Tibial artery (tissue), 4 donors: ENCODE results near the gene CKLF.
A peak's percentile ranks its signal among the peaks of the same experiment; 100 is the strongest.

ENCODE experiments used
- DNase-seq, 2 donors: peaks; one replicate each; pipeline ENCODE4 v3.0.0-alpha.2; 2019
- H3K27ac ChIP-seq, 2 donors: fragments of 200-600 bp; sonication (generic) in 1 of 2; 1 replicate in 1 of 2; 2 replicates in 1 of 2; pipeline ENCODE4 v1.5.1; 2018 to 2019; ENCODE audit warnings: mild to moderate bottlenecking in 1 of 2
- H3K27me3 ChIP-seq, 2 donors: fragments of 200-600 bp; sonication (generic) in 1 of 2; one replicate each; pipeline versions ENCODE4 v1.5.1 to v1.6.0; 2016 to 2019
- H3K36me3 ChIP-seq, 3 donors: fragments of 200-600 bp; sonication (generic) in 2 of 3; one replicate each; pipeline ENCODE4 v1.5.1; 2016 to 2019; ENCODE audit warnings: mild to moderate bottlenecking in 2 of 3
- H3K4me1 ChIP-seq, 4 donors: fragments of 200-600 bp; sonication (generic) in 2 of 4; 1 replicate in 3 of 4; 2 replicates in 1 of 4; pipeline ENCODE4 v1.5.1; 2016 to 2019
- H3K4me3 ChIP-seq, 2 donors: fragments of 200-600 bp; sonication (generic) in 1 of 2; 1 replicate in 1 of 2; 2 replicates in 1 of 2; pipeline ENCODE4 v1.5.1; 2018 to 2019; ENCODE audit warnings: mild to moderate bottlenecking in 2 of 2
- H3K9me3 ChIP-seq, 3 donors: fragments of 200-600 bp; sonication (generic) in 1 of 3; one replicate each; pipeline ENCODE4 v1.5.1; 2016 to 2019
- intact Hi-C: fragments of 100-400 bp; cut with DNase I; formaldehyde crosslinking; loops from one replicate; pipeline ENCODE4 v1.15.0; 2023; ENCODE audit warnings: low total_unique reads
- TF ChIP-seq, protein P1 (sequence below), 2 experiments: fragments of 200-600 bp in 1 of 2; fragments of 450-650 bp in 1 of 2; IDR thresholded peaks; one replicate each; pipeline ENCODE4 v1.5.1; 2017 to 2019; ENCODE audit warnings: antibody characterized with exemption in 2 of 2, mild to moderate bottlenecking in 1 of 2, moderate library complexity in 1 of 2

Gene CKLF

DNA sequence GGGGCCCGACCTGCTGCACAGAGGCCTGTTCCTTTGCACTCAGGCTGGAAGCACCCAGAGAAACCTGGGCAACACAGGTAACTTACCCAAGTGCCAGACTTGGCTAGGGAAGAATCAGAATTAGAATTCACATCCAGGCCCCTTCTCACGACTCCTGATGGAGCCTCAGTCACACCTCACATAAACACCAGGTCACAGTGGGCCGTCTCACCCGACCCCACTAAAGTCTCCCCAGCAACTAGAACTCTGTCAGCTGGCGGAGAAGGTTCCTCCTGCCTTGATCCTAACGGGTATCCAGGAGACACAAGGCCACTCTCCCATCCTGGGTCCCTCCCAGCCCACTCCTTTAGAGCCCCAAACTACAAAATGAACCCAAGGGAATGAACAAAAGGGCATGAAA is 8.8 kb upstream of the CKLF start:
- Histone ChIP-seq H3K4me1 (peaks cover 0 to 17% (median 12%) of the 10 kb centered on the region in 4 donors), H3K27me3 (no peaks in the 10 kb centered on the region), H3K9me3 (no peaks in the 10 kb centered on the region), H3K4me3 (no peak overlapping the region), H3K27ac (no peak overlapping the region), H3K36me3 (peaks cover 6 to 78% (median 18%) of the 10 kb centered on the region in 3 donors)
- intact Hi-C loops: loop anchor here (10.0 kb wide), 1 partner anchor 331 kb away; no protein-coding TSS in a partner anchor
- TF ChIP-seq, protein P1, sequence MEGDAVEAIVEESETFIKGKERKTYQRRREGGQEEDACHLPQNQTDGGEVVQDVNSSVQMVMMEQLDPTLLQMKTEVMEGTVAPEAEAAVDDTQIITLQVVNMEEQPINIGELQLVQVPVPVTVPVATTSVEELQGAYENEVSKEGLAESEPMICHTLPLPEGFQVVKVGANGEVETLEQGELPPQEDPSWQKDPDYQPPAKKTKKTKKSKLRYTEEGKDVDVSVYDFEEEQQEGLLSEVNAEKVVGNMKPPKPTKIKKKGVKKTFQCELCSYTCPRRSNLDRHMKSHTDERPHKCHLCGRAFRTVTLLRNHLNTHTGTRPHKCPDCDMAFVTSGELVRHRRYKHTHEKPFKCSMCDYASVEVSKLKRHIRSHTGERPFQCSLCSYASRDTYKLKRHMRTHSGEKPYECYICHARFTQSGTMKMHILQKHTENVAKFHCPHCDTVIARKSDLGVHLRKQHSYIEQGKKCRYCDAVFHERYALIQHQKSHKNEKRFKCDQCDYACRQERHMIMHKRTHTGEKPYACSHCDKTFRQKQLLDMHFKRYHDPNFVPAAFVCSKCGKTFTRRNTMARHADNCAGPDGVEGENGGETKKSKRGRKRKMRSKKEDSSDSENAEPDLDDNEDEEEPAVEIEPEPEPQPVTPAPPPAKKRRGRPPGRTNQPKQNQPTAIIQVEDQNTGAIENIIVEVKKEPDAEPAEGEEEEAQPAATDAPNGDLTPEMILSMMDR (IDR thresholded peaks at IDR 0.05): no peak
- no peak for DNase-seq

DNA sequence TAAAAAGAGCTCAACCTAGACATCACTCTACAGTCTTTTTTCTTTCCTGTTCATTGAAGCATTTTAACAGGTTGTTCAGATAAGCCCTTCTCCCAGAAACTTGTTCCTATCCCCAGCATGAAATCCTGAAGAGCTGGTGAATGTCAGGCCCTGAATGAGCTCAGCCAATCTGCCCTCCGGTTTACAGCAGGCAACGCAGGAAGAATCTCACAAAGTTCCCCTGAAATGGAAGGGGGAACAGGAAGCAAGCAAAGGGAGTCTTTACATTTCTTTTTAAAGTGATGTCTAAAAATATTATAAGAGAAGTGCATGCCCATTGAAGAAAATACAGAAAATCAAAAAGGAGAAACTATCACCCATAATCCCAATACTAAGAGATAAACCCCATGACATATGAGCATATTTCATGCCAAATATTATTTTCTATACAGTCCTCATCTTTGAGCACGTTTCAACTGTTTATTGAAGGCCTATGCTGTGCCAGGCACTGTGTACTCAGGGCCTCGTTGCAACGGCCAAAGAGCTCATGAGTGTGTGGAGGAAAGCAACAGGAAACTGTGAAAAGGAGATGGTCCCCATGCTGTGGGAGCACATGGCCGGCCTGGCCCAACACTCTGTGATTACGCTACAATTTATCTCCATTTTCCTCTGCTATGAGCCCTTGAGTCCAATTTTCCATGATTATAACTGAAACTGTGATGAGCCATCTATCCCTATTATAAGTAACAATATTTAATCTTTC is 8.2 kb upstream of the CKLF start:
- peaks cover 6 to 71% (median 16%) of the 10 kb centered on the region in 3 donors for H3K36me3 ChIP-seq
- intact Hi-C loops: loop anchor here (10.0 kb wide), 1 partner anchor 331 kb away; no protein-coding TSS in a partner anchor

DNA sequence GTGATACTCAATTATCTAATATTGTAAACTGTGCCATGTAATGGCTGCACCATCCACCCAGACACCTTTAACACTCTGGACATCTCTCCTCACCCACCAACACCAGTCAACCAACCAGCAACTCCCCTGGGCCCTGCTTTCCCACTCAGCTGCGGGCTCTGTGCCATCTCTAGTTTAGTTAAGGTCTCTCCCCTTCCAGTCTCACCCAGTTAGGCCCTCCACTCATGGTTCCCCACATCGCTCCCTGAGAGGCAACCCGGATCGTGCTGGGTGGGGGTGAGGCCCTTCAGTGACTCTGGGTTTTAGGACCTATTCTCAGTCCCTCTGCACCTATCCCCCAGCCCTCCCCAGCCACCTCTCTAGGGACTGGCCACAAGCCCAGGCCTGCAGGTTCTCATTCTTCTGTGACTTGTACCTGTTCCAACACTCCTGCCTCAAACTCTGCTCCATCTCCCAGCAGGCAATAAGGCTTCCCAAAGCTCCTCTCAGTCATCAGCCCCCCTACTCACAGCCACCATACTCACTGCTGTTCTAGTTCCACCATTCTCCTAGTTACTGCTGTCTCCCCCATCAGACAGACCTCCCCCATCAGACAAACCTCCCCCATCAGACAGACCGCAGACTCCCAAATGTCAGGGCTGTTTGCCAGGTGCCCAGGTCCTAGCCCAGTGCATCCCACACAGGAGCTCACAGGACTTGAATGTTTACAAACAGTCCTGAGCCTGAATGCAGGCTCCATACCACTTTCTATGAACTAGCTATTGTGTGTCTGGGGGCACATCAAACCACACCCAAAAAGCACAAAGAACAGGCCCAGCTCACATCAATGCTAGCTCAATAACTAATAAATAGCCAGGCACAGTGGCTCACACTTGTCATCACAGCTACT is 5.0 kb upstream of the CKLF start:
- intact Hi-C loops: loop anchor here (10.0 kb wide), 1 partner anchor 327 kb away; no protein-coding TSS in a partner anchor
- Histone ChIP-seq H3K36me3 (peaks cover 0 to 44% (median 0%) of the 10 kb centered on the region in 3 donors), H3K27ac (peak overlapping the region; percentile 90 to 96), H3K4me3 (no peak overlapping the region), H3K4me1 (peaks cover 0 to 43% (median 35%) of the 10 kb centered on the region in 4 donors), H3K27me3 (no peaks in the 10 kb centered on the region), H3K9me3 (no peaks in the 10 kb centered on the region)
- TF ChIP-seq, protein P1 (IDR thresholded peaks at IDR 0.05): no peak
- no peak for DNase-seq

More for the DNA sequence above, 8.2 kb upstream of the CKLF start:
- no peaks in the 10 kb centered on the region for H3K27me3 ChIP-seq
- TF ChIP-seq, protein P1 (IDR thresholded peaks at IDR 0.05): no peak
- H3K9me3 ChIP-seq: no peaks in the 10 kb centered on the region
- H3K27ac ChIP-seq: no peak overlapping the region
- no peak overlapping the region for H3K4me3 ChIP-seq
- peaks cover 0 to 21% (median 19%) of the 10 kb centered on the region in 4 donors for H3K4me1 ChIP-seq
- DNase-seq: no peak

DNA sequence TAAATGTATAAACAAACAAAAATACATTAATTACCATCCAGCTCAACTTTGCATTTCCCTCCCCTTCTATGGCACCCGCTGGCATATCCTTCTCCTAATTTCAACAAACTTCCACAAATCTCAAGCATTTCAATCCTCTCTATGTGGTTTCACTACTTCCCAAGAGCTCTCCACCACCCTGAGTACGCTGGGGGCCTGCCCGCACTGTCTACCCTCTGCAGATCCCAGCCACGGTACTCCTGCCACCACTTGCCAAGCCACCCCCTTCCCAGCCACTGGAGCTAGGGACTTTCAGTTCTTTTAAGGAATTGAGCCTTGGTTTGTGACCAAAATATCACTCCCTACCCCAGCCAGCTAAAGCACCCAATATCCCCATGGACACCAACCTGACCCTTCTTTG is 4.3 kb upstream of the CKLF start:
- peak overlapping the region; percentile 90 to 96 for H3K27ac ChIP-seq
- peaks cover 0 to 47% (median 38%) of the 10 kb centered on the region in 4 donors for H3K4me1 ChIP-seq
- TF ChIP-seq, protein P1 (IDR thresholded peaks at IDR 0.05): no peak
- H3K36me3 ChIP-seq: peaks cover 0 to 37% (median 0%) of the 10 kb centered on the region in 3 donors
- H3K9me3 ChIP-seq: no peaks in the 10 kb centered on the region
- intact Hi-C loops: loop anchor here (10.0 kb wide), 1 partner anchor 327 kb away; no protein-coding TSS in a partner anchor
- H3K4me3 ChIP-seq: peak overlapping the region in 1 of 2 donors; percentile 64
- H3K27me3 ChIP-seq: no peaks in the 10 kb centered on the region
- no peak for DNase-seq

DNA sequence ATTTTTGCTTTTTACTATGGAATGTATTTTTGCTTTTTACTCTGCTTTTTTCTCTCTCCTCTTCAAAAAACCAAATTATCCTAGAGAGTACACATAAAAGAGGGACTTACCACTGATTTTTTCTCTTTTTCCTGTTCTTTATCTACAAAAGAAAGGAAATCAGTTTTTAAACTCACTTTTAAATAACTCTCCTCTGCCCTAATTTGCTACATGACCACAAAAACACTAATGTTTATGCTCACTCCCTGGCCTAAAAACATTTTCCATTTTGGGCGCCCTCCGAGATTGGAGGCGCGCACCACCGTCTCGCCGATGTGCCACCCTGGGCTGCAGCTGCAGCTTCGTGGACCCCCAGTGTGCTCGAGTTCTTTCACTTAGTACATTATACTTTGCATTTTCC is 3.5 kb upstream of the CKLF start:
- H3K27me3 ChIP-seq: no peaks in the 10 kb centered on the region
- peaks cover 0 to 55% (median 45%) of the 10 kb centered on the region in 4 donors for H3K4me1 ChIP-seq
- DNase-seq: no peak
- H3K9me3 ChIP-seq: no peaks in the 10 kb centered on the region
- H3K36me3 ChIP-seq: peaks cover 0 to 29% (median 0%) of the 10 kb centered on the region in 3 donors
- peak overlapping the region; percentile 90 to 96 for H3K27ac ChIP-seq
- peak overlapping the region; percentile 64 to 81 for H3K4me3 ChIP-seq
- TF ChIP-seq, protein P1 (IDR thresholded peaks at IDR 0.05): no peak
- intact Hi-C loops: loop anchor here (10.0 kb wide), 1 partner anchor 326 kb away; no protein-coding TSS in a partner anchor
